Measurements from ENCODE around the gene MFN2.
"Not testable (repeated sequence)": the region's sequence is repeated elsewhere in the genome, so short reads cannot be mapped to it uniquely, and the experiment has no call there.

Gene MFN2

GRCh38 chr1:12001249-12001917, 21.1 kb downstream of the MFN2 start:
- DNase-seq = peak; percentile 2

DNA sequence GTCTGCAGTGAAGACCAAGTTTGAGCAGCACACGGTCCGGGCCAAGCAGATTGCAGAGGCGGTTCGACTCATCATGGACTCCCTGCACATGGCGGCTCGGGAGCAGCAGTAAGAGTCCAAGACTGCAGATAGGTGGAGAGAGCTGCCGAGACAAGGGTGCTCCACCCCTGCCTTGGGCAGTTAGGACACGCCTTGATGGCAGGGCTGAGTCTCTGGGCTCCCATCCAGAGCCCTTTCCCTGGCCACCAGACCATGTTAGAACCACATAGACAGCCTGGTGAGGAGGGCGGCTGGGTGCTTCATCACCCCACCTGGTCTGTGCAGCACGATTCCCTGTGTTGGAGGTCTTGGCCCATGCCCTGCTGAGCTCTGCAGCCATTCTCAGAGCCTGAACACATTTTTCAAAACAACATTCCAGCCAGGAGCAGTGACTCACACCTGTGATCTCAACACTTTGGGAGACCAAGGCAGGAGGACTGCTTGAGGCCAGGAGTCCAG, 21.8 kb downstream of the MFN2 start:
- no peak for DNase-seq

- DNase-seq = no peak
Observed at GRCh38 chr1:12003762-12004161, 23.5 kb downstream of the MFN2 start.

- DNase-seq = no peak
Observed at GRCh38 chr1:12005488-12006166, 25.4 kb downstream of the MFN2 start.

- no peak for DNase-seq
Observed at GRCh38 chr1:12006167-12006921, 26.1 kb downstream of the MFN2 start.

DNA sequence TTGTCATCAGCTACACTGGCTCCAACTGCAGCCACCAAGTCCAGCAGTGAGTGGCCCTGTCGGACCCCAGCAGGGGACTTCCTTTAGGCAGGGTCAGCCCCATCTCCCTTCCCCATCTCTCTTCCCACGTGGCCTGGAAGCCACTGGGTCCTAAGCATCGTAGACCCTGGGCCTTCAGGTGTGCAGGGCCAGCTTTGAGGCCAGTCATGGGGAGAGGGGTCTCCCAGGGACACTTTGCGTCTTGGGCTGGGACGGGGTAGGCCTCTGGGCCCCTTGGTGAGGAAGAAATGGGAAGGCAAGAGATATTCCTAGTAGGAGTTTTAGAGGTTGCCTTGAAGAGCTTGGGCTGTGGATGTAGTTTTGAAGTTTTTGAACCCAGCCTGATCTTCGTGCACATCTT, 27.0 kb downstream of the MFN2 start:
- DNase-seq = no peak

DNA sequence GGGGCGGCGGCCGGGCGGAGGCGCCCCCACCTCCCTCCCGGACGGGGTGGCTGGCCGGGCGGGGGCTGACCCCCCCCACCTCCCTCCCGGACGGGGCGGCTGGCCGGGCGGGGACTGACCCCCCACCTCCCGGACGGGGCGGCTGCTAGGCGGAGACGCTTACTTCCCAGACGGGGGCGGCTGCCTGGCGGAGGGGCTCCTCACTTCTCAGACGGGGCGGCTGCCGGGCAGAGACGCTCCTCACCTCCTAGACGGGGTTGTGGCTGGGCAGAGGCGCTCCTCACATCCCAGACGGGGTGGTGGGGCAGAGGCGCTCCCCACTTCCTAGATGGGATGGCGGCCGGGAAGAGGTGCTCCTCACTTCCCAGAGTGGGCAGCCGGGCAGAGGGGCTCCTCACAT, 28.1 kb downstream of the MFN2 start:
- not testable (repeated sequence) for DNase-seq

GRCh38 chr1:12009318-12009947, 29.2 kb downstream of the MFN2 start:
- DNase-seq = no peak

DNA sequence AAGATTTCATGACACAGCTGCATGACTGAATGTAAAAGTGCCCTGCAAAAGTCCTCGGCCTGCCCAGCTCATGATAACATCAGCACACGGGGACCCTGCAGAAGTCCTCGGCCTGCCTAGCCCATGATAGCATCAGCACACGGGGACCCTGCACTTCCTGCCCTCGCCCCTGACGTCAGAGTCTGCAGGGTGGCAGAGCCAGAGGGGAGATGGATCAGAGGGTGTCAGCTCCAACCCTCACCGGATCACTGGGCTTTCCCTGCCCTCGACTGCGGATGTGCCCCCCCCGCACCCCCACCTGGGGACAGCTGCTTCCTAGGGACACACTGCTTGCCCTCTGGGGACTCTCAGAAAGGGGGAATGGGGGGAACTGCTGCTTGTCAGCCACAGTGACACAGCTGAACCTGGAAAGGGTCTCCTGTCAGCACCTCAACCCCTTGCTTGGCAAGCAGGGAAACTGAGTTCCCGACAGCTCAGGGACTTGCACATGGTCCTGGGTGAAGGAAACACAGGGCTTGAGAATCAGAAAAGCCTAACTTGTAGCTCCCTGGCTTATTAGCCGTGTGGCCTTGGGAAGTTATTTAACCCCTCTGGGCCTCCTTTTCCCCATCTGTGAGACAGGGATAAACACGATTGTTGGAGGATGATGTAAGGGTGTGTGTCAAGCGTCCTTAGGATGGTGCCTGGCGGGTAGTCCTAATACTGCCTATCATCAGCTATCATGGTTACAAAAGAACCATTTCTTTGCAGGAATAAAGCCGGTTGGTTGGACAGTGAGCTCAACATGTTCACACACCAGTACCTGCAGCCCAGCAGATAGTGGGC, 30.7 kb downstream of the MFN2 start:
- DNase-seq = no peak

GRCh38 chr1:12011998-12012397, 31.8 kb downstream of the MFN2 start:
- no peak for DNase-seq

- DNase-seq = no peak
Observed at GRCh38 chr1:12012560-12013316, 32.5 kb downstream of the MFN2 start.

DNA sequence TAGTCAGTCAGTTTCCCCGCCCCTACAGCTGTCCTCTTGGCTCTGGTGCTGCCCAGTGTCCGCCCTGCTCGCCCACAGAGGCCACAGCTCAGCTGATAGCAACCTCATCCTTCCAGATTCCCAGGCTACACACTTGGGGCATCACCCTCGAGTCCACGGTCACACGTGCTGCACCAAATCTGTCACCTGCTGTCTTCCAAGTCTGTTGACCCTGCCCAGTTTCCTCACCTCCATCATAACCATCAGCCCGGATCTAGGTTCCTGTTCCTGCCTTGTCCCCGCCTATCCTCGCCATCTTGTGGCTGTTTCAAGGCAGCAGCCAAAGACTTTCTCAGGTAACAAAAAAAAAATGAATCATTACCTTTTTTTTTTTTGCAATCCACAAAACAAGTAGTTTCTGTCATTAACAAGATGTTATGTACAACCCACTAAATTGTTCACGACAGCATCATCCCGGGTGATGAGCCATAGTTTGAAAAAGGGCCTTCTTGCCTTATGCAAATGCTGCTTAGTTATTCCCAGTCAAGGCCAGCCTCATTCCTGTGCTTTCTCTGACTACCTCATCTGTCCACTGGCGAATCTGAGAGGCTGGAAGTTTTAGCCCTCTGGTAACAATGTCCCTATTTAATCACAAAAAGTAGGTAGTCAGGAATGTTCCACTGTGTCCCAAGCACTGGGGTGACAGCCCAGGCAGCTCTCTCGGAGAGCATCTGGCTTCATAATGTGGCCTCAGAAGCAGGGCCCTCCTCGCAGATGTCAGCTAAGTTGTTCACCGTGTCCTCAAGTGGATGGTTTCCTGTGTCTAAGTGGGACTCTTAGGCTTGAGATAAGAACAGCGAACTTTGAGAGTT, 34.1 kb downstream of the MFN2 start:
- DNase-seq = no peak

DNA sequence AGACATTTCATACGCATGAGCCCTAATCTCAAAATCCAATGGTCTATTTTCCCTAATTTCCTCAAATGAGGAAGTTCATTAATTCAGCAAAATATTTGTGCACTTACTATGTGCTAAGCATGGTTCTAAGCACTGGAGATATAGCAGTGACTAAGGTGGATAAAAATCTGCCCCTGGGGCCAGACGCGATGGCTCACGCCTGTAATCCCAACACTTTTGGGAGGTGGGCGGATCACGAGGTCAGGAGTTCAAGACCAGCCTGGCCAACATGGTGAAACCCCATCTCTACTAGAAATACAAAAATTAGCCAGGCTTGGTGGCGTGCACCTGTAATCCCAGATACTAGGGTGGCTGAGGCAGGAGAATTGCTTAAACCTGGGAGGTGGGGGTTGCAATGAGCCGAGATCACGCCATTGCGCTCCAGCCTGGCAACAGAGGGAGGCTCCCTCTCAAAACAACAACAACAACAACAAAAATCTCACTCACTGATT, 34.8 kb downstream of the MFN2 start:
- DNase-seq = no peak

- no peak for DNase-seq
Observed at GRCh38 chr1:12015499-12015898, 35.3 kb downstream of the MFN2 start.

GRCh38 chr1:12016182-12016581, 35.9 kb downstream of the MFN2 start:
- DNase-seq = no peak

GRCh38 chr1:12019858-12020509, 39.7 kb downstream of the MFN2 start:
- no peak for DNase-seq

DNA sequence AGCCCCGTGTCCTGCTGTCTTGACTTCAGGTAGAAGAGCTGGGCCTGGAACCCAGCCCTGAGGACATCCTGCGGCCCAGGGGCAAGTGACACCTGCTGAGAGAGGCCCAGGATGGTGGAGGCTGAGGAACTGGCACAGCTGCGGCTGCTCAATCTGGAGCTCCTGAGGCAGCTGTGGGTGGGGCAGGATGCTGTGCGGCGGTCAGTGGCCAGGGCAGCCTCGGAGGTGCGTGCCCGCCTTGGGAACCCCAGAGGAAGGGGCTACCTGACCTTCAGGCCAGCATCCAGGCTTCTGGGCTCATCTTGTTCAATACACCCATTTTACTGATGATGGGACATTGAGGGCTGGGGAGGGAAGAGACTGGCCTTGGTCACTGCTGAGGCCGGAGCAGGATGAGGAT, 41.4 kb downstream of the MFN2 start:
- DNase-seq = no peak

DNA sequence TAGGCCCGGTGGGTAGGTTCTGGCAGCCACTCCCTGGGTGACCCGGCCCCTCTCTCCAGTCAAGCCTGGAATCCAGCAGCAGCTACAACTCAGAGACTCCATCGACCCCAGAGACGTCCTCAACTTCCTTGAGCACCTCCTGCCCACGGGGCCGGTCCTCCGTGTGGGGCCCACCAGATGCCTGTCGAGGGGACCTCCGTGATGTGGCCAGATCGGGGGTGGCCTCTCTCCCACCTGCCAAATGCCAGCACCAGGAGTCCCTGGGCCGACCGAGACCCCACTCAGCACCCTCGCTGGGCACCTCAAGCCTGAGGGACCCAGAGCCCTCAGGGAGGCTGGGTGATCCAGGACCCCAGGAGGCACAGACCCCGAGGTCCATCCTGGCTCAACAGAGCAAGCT, 41.8 kb downstream of the MFN2 start:
- no peak for DNase-seq

DNA sequence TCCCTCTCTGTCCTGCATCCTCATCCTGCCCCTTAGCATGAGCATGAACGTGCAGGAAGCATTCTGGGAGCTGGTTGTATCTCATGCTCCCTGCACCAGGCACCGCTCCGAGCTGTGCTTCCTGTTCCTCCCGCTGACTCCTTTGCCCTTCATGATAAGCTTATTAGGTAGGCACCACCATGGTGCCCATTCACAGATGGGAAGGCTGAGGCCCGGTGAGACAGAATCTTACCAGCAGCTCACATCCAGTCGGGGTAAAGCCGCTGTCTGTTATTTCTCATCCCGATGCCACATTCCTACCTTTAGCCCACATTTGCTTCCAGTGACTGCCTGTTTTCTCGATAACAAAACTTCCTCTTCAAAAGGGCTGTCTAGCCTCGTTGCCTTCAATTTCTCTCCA, 46.3 kb downstream of the MFN2 start:
- DNase-seq = no peak

- DNase-seq = no peak
Observed at GRCh38 chr1:12028248-12028647, 48.0 kb downstream of the MFN2 start.

All from GDM1 (cell line).